Neural progenitor cell (in vitro differentiated cells): ENCODE data around the gene SLC6A9.

ENCODE experiments used
- EZH2 ChIP-seq: fragments of 200-600 bp; sonication (generic); IDR thresholded peaks from 2 replicates; pipeline ENCODE4 v1.6.1; 2017; ENCODE audit warnings: antibody characterized with exemption, mild to moderate bottlenecking, moderate library complexity
- TF ChIP-seq, protein P1 (sequence below): fragments of 200-600 bp; sonication (generic); IDR thresholded peaks from 2 replicates; pipeline ENCODE4 v1.5.1; 2017; ENCODE audit warnings: antibody characterized with exemption, mild to moderate bottlenecking

GRCh38 chr1:43976890-43977289 is 54.4 kb downstream of the SLC6A9 start:
- TF ChIP-seq, protein P1, sequence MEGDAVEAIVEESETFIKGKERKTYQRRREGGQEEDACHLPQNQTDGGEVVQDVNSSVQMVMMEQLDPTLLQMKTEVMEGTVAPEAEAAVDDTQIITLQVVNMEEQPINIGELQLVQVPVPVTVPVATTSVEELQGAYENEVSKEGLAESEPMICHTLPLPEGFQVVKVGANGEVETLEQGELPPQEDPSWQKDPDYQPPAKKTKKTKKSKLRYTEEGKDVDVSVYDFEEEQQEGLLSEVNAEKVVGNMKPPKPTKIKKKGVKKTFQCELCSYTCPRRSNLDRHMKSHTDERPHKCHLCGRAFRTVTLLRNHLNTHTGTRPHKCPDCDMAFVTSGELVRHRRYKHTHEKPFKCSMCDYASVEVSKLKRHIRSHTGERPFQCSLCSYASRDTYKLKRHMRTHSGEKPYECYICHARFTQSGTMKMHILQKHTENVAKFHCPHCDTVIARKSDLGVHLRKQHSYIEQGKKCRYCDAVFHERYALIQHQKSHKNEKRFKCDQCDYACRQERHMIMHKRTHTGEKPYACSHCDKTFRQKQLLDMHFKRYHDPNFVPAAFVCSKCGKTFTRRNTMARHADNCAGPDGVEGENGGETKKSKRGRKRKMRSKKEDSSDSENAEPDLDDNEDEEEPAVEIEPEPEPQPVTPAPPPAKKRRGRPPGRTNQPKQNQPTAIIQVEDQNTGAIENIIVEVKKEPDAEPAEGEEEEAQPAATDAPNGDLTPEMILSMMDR, result no peak
- TF ChIP-seq EZH2, result no peak
